ENCODE results near the gene DSTN.

Gene DSTN

DNA sequence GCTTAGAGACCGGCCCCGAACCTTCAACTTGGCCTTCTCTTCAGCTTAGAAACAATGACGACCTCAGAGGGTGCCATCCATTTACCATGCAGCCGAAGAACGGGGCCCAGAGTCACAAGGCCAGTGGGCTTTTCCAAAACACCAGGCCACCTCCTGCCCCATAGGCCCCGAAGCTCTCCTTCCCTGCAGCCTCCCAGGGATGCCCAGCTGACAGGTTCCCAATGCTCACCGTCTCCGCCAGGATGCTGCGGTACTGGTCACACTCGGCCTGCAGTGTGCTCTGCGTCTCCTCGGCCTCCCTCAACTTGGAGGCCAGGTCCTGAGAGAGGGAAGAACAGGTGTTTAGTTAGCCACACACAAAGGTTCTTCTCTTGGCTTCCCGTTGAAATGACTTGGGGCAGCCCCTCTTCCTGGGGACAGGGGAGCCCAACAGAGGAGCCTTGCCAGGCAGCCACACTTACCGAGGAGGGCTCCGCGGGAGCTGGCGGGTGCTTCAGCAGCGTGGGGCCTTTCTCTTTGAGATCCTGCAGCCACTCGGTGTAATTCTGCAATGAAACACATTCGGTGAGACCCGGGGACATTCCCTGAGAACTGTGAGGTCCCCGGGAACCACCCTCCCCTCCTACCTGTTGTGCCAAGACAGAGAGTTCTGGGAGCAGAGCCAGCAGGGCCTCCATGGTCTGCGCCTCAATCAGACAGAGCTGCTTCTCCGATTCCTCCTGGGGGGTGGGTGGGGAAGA lies 51.5 kb downstream of the DSTN start:
- no peak overlapping the region for H3K4me3 ChIP-seq (ENCODE audit: low read depth in 1 of 2, low read length in 2 of 2)
- no peak overlapping the region for H3K27ac ChIP-seq (ENCODE audit: low read depth, low read length)
- H3K4me1 ChIP-seq (ENCODE audit: control insufficient read depth in 1 of 2, insufficient read depth in 2 of 2, low read length in 2 of 2), result peaks cover 0 to 2% of the 10 kb centered on the region in 2 donors
- peaks cover 77 to 96% of the 10 kb centered on the region in 2 donors for H3K36me3 ChIP-seq (ENCODE audit: control insufficient read depth in 1 of 2, insufficient read depth in 2 of 2, low read length in 2 of 2)
- no peaks in the 10 kb centered on the region for H3K9me3 ChIP-seq (ENCODE audit: control insufficient read depth in 1 of 2, low read length in 2 of 2)
- no peaks in the 10 kb centered on the region for H3K27me3 ChIP-seq (ENCODE audit: control insufficient read depth in 1 of 2, insufficient read depth in 2 of 2, low read length in 2 of 2)
- H3K9ac ChIP-seq (ENCODE audit: low read depth in 1 of 2, low read length in 2 of 2), result no peak overlapping the region

- peaks cover 0 to 4% of the 10 kb centered on the region in 2 donors for H3K4me1 ChIP-seq (ENCODE audit: control insufficient read depth in 1 of 2, insufficient read depth in 2 of 2, low read length in 2 of 2)
- H3K27ac ChIP-seq (ENCODE audit: low read depth, low read length), result no peak overlapping the region
- H3K9me3 ChIP-seq (ENCODE audit: control insufficient read depth in 1 of 2, low read length in 2 of 2), result no peaks in the 10 kb centered on the region
- no peaks in the 10 kb centered on the region for H3K27me3 ChIP-seq (ENCODE audit: control insufficient read depth in 1 of 2, insufficient read depth in 2 of 2, low read length in 2 of 2)
- no peak overlapping the region for H3K9ac ChIP-seq (ENCODE audit: low read depth in 1 of 2, low read length in 2 of 2)
- H3K36me3 ChIP-seq (ENCODE audit: control insufficient read depth in 1 of 2, insufficient read depth in 2 of 2, low read length in 2 of 2), result peaks cover 85 to 96% of the 10 kb centered on the region in 2 donors
- H3K4me3 ChIP-seq (ENCODE audit: low read depth in 1 of 2, low read length in 2 of 2), result no peak overlapping the region
Observed at GRCh38 chr20:17622086-17622850, 52.4 kb downstream of the DSTN start.

DNA sequence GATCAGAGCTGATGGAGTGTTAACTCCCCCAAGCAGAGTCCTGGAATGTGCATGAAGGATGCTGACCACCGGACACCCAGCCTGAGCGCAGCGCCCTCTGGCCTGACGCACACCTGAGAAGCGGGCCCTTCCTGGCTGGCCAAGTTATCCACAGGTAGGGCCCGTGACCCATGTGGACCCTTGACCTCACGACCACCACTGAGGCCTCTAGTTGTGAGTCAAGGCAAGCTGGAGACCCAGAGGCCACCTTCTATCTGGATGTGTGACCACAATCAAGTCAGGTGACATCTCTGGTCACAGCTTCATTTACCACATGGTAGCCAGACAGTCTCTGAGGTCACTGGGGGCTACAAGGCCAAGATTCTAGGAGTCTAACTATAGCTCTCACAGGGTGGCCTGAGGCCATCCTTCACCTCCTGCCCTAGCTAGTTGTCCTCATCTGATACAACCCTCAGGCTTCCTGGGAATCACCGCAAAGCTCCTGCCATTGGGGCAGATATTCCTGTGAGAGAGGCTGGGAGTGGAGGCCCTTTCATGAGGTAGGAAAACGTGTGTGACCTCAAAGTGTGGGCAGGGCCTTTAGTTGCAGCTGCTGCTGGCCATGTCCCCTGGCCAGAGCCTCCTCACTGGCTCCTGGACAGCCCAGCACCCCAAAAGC lies 53.1 kb downstream of the DSTN start:
- peaks cover 90 to 96% of the 10 kb centered on the region in 2 donors for H3K36me3 ChIP-seq (ENCODE audit: control insufficient read depth in 1 of 2, insufficient read depth in 2 of 2, low read length in 2 of 2)
- no peaks in the 10 kb centered on the region for H3K27me3 ChIP-seq (ENCODE audit: control insufficient read depth in 1 of 2, insufficient read depth in 2 of 2, low read length in 2 of 2)
- H3K4me1 ChIP-seq (ENCODE audit: control insufficient read depth in 1 of 2, insufficient read depth in 2 of 2, low read length in 2 of 2), result peaks cover 0 to 4% of the 10 kb centered on the region in 2 donors
- H3K27ac ChIP-seq (ENCODE audit: low read depth, low read length), result no peak overlapping the region
- no peak overlapping the region for H3K4me3 ChIP-seq (ENCODE audit: low read depth in 1 of 2, low read length in 2 of 2)
- no peak overlapping the region for H3K9ac ChIP-seq (ENCODE audit: low read depth in 1 of 2, low read length in 2 of 2)
- H3K9me3 ChIP-seq (ENCODE audit: control insufficient read depth in 1 of 2, low read length in 2 of 2), result no peaks in the 10 kb centered on the region

- Histone ChIP-seq H3K36me3 (ENCODE audit: control insufficient read depth in 1 of 2, insufficient read depth in 2 of 2, low read length in 2 of 2) (peaks cover 86 to 96% of the 10 kb centered on the region in 2 donors), H3K27me3 (ENCODE audit: control insufficient read depth in 1 of 2, insufficient read depth in 2 of 2, low read length in 2 of 2) (no peaks in the 10 kb centered on the region), H3K9ac (ENCODE audit: low read depth in 1 of 2, low read length in 2 of 2) (no peak overlapping the region), H3K9me3 (ENCODE audit: control insufficient read depth in 1 of 2, low read length in 2 of 2) (no peaks in the 10 kb centered on the region), H3K4me1 (ENCODE audit: control insufficient read depth in 1 of 2, insufficient read depth in 2 of 2, low read length in 2 of 2) (peaks cover 0 to 4% of the 10 kb centered on the region in 2 donors), H3K27ac (ENCODE audit: low read depth, low read length) (no peak overlapping the region), H3K4me3 (ENCODE audit: low read depth in 1 of 2, low read length in 2 of 2) (no peak overlapping the region)
Observed at GRCh38 chr20:17624070-17624469, 54.2 kb downstream of the DSTN start.

- H3K36me3 ChIP-seq (ENCODE audit: control insufficient read depth in 1 of 2, insufficient read depth in 2 of 2, low read length in 2 of 2), result peaks cover 86 to 96% of the 10 kb centered on the region in 2 donors
Observed at GRCh38 chr20:17624551-17625245, 54.8 kb downstream of the DSTN start.

GRCh38 chr20:17625246-17626051 lies 55.6 kb downstream of the DSTN start:
- Histone ChIP-seq H3K4me3 (ENCODE audit: low read depth in 1 of 2, low read length in 2 of 2) (no peak overlapping the region), H3K9ac (ENCODE audit: low read depth in 1 of 2, low read length in 2 of 2) (no peak overlapping the region), H3K27me3 (ENCODE audit: control insufficient read depth in 1 of 2, insufficient read depth in 2 of 2, low read length in 2 of 2) (no peaks in the 10 kb centered on the region), H3K27ac (ENCODE audit: low read depth, low read length) (no peak overlapping the region), H3K9me3 (ENCODE audit: control insufficient read depth in 1 of 2, low read length in 2 of 2) (no peaks in the 10 kb centered on the region), H3K4me1 (ENCODE audit: control insufficient read depth in 1 of 2, insufficient read depth in 2 of 2, low read length in 2 of 2) (peaks cover 0 to 4% of the 10 kb centered on the region in 2 donors), H3K36me3 (ENCODE audit: control insufficient read depth in 1 of 2, insufficient read depth in 2 of 2, low read length in 2 of 2) (peaks cover 86 to 96% of the 10 kb centered on the region in 2 donors)

More at GRCh38 chr20:17624551-17625245, 54.8 kb downstream of the DSTN start:
- no peak overlapping the region for H3K4me3 ChIP-seq (ENCODE audit: low read depth in 1 of 2, low read length in 2 of 2)
- no peaks in the 10 kb centered on the region for H3K27me3 ChIP-seq (ENCODE audit: control insufficient read depth in 1 of 2, insufficient read depth in 2 of 2, low read length in 2 of 2)
- peaks cover 0 to 4% of the 10 kb centered on the region in 2 donors for H3K4me1 ChIP-seq (ENCODE audit: control insufficient read depth in 1 of 2, insufficient read depth in 2 of 2, low read length in 2 of 2)
- no peaks in the 10 kb centered on the region for H3K9me3 ChIP-seq (ENCODE audit: control insufficient read depth in 1 of 2, low read length in 2 of 2)
- no peak overlapping the region for H3K27ac ChIP-seq (ENCODE audit: low read depth, low read length)
- no peak overlapping the region for H3K9ac ChIP-seq (ENCODE audit: low read depth in 1 of 2, low read length in 2 of 2)

DNA sequence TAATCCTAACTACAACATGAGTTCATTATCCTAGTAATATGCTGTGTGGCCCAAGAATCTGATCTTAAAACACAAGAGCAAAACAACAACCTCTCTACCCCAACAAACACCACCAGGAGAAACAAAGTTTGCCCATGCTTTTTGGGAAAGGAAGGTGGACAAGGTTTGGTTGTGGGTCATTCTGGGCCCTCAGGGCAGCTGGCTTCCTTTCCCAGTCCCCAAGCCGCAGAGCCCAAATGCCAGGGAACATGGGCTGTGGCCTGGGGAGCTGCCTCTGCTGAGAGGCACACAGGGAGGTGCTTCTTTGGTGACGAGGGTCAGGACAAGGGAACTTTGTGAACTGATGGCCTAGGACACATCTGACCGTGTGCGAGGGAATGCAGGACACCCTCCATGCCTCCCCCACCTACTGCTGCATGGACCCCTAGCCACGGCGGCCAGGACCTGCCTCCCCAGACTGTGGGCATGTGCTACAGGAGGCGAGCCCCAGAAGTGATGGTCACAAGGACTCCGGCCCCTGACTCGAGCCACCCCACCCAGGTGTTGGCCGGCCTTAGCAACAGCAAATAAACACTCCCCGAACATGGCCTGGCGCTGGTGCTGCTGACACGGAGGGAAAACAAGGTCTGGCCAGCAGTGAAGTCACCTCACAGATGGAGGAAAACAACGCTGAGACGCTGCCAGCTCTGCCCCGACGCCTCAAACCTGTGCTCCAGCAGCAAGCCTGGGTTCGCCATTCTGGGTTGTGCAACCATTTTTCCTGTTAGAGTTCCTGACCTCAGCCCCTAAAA lies 56.5 kb downstream of the DSTN start:
- no peak overlapping the region for H3K27ac ChIP-seq (ENCODE audit: low read depth, low read length)
- H3K4me1 ChIP-seq (ENCODE audit: control insufficient read depth in 1 of 2, insufficient read depth in 2 of 2, low read length in 2 of 2), result peaks cover 0 to 4% of the 10 kb centered on the region in 2 donors
- no peak overlapping the region for H3K9ac ChIP-seq (ENCODE audit: low read depth in 1 of 2, low read length in 2 of 2)
- no peaks in the 10 kb centered on the region for H3K9me3 ChIP-seq (ENCODE audit: control insufficient read depth in 1 of 2, low read length in 2 of 2)
- peaks cover 86 to 96% of the 10 kb centered on the region in 2 donors for H3K36me3 ChIP-seq (ENCODE audit: control insufficient read depth in 1 of 2, insufficient read depth in 2 of 2, low read length in 2 of 2)
- no peak overlapping the region for H3K4me3 ChIP-seq (ENCODE audit: low read depth in 1 of 2, low read length in 2 of 2)
- no peaks in the 10 kb centered on the region for H3K27me3 ChIP-seq (ENCODE audit: control insufficient read depth in 1 of 2, insufficient read depth in 2 of 2, low read length in 2 of 2)

GRCh38 chr20:17627101-17627955 lies 57.5 kb downstream of the DSTN start:
- H3K27ac ChIP-seq (ENCODE audit: low read depth, low read length), result no peak overlapping the region
- H3K4me3 ChIP-seq (ENCODE audit: low read depth in 1 of 2, low read length in 2 of 2), result no peak overlapping the region
- no peaks in the 10 kb centered on the region for H3K9me3 ChIP-seq (ENCODE audit: control insufficient read depth in 1 of 2, low read length in 2 of 2)
- peaks cover 78 to 96% of the 10 kb centered on the region in 2 donors for H3K36me3 ChIP-seq (ENCODE audit: control insufficient read depth in 1 of 2, insufficient read depth in 2 of 2, low read length in 2 of 2)
- no peak overlapping the region for H3K9ac ChIP-seq (ENCODE audit: low read depth in 1 of 2, low read length in 2 of 2)
- no peaks in the 10 kb centered on the region for H3K27me3 ChIP-seq (ENCODE audit: control insufficient read depth in 1 of 2, insufficient read depth in 2 of 2, low read length in 2 of 2)
- peaks cover 3 to 7% of the 10 kb centered on the region in 2 donors for H3K4me1 ChIP-seq (ENCODE audit: control insufficient read depth in 1 of 2, insufficient read depth in 2 of 2, low read length in 2 of 2)

Data from duodenal mucosa (tissue), 2 donors.